GM19395 (cell line): ENCODE results near the gene MRPL55.

Source experiments
- ATAC-seq: cut with Tn5 transposase; IDR thresholded peaks from one replicate; pipeline ENCODE4 v1.9.1; 2021; ENCODE audit warnings: mild to moderate bottlenecking, moderate library complexity; ENCODE audit not compliant: unreplicated experiment

MRPL55 gene

DNA sequence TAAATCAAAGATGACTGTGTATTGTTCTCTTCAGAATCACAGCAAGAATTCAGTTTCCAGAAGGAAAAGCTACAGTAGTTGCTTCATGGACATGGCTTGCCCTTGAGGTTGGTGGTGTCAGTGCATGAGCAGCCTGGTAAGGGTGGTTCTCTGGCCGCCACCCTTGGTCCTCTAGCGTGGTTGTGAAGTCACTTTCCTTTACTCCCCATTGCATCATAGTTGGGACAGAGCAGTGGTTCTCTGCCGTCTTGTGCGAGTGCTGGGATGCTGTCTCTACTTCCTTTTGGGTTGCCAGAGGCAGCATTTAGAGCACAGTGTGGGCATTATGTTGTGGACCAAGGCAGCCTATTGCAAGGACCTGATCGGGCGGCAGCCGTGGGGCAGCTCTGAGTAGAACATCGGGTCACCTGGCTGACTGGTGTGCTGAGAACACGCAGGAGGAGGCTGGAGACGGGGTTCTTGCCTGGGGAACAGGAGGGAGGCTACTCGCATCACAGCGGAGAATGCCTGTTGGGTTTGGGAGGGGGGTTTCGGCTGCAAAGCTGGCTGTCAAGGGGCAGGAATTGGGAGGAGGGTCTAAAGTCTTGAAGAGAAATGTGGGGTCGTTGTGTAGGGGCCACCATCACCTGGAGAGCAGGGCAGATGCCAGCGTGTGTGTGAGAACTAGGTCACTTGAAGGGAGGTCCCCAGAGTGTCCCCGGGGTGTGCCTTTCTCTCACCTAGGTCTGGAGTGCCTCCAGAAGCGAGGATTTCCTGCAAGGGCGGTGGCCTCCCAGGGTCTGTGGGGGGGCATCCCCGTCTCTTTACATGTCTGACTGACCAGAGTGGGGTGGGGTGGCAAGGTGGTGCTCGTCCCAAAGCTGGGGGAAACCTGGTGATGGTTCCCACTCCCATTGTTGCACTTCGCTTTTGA, 20.3 kb downstream of the MRPL55 start:
- ATAC-seq: no peak

GRCh38 chr1:228087771-228088251, 21.3 kb downstream of the MRPL55 start:
- no peak for ATAC-seq

GRCh38 chr1:228085287-228085951, 23.7 kb downstream of the MRPL55 start:
- no peak for ATAC-seq

DNA sequence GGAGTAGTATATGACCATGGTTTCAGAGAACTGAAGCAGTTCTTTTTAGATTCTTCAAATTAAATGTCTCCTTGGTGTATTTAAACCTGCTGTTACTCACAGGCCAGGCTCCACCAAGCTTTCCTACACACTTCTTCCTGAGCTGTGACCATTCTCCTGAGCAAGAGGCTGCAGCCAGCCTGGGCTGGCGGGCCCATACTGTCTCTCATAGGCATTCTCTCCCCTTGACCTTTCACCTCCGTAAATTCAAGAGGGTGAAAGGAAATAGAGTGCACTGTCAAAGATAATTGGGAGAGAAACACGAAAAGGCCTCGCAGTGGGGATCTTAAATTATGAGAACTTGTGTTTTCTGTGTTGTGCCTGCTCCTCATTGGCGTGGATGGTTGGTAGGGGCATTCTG, 24.3 kb downstream of the MRPL55 start:
- ATAC-seq: no peak

- no peak for ATAC-seq
Observed at GRCh38 chr1:228084325-228084724, 24.8 kb downstream of the MRPL55 start.

- ATAC-seq: no peak
Observed at GRCh38 chr1:228083871-228084278, 25.2 kb downstream of the MRPL55 start.

DNA sequence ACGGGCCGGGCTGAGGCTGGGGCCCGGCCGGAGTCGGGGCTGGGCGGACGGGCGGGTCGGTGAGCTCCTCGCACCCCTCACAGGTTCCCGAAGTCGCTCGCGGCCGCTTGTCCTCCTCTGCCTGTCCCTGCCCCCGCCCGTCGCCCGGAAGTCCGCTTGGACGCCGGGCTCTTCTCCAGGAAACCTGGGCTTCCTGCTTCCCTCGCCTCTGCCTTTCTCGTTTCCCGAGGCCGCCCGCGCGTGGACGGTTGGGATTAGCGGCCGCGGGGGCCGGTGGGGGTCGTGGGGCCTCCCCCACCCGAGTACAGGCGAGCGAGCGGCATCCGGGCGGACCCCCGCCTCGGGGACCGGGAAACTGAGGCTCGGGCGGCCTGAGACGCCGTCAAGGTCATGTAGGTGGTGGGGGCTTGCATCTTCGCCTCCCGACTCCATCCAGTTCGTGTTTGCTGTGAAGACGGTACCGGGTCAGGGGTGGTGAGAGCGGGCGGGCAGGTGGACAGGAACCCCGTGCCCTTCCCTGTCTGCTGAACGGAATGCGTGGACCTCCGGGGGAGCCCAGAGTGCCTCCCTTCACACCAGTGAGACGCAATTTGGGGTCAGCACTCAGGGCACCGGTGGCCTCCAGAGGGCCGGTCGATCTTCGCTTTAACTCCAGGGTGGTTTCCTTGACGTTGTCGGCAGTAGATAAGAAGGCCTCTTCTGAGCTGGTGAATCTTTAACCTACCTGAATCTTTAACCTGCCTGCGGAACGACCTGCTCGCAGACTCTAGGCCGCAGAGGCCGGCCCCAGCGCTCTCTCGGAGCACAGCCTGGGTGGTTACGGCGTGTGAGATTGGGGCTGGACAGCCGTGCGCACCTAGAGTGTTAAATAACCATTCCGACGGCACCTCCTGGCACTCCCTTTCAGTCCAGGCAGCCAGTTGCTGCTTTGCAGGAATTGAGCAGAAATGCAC, 25.9 kb downstream of the MRPL55 start:
- peak; percentile 23 for ATAC-seq

GRCh38 chr1:228082214-228082917, 26.7 kb downstream of the MRPL55 start, which contains the start of gene ARF1:
ARF1 (plus strand) TSS chr1:228082708; CDS start chr1:228097115, 14,407 bp downstream.
- ATAC-seq: peak; percentile 73

DNA sequence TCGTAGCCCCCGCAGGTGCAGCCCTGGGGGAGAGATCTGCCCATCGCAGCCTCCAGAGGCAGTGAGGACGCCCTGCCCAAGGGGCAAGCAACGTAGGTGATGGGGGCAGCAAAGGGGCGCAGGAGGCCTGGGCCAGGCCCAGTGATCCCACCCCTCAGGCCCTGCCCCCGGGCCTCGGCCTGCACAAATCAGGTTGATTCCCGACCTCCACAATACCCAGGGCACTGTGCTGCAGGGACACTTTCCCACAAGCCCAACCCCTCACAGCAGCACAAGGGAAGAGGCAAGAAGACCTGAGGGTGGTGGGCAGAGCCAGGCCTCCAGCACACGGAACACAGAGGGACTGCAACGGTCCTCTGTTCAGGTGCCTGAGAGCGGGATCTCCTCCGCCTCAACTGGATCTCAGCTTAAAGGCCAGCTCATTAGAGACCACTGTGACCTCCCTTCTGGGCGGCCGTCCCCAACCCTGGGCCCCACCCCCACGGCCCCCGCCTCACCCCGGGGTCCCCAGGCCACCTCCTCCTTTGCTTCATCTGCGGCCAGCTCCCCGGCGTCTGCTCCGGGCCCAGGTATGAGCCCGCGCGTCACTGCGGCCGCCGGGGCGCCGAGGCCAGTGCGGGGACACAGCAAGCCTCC, 27.4 kb downstream of the MRPL55 start:
- peak; percentile 40 for ATAC-seq

GRCh38 chr1:228081144-228081543, 28.0 kb downstream of the MRPL55 start:
- ATAC-seq: no peak

DNA sequence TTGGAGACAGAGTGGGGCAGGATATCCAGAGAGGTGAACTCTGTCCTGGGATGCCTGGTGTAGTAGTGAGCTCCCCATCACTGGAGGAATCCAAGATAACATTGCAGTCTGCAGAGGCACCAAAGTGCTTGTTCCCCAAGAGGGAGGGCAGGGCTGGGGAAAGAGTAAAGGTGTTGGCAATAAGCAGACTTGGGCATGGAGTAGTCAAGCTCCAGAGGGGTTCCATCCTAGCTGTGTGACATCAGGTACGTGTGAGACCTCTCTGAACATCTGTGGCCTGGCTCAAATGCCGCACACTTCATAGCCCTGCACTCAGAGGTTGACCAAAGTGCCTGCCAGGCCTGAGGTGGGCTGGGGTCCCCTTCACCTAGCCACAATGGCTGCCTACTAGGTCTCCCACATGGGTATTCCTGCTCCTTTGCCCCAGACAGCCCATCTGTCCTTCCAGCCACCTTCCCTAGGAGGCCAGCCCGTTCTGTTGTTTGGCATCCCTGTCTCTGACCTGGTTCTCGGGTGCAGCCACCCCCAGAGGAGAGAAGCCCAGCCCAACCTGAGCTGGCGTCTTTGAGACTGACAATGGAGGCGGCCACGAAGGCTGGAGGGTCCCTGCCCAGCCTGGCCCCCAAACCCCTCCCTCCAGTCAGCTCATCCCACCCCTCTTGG, 29.4 kb downstream of the MRPL55 start:
- ATAC-seq: no peak

- ATAC-seq: no peak
Observed at GRCh38 chr1:228079013-228079412, 30.1 kb downstream of the MRPL55 start.

DNA sequence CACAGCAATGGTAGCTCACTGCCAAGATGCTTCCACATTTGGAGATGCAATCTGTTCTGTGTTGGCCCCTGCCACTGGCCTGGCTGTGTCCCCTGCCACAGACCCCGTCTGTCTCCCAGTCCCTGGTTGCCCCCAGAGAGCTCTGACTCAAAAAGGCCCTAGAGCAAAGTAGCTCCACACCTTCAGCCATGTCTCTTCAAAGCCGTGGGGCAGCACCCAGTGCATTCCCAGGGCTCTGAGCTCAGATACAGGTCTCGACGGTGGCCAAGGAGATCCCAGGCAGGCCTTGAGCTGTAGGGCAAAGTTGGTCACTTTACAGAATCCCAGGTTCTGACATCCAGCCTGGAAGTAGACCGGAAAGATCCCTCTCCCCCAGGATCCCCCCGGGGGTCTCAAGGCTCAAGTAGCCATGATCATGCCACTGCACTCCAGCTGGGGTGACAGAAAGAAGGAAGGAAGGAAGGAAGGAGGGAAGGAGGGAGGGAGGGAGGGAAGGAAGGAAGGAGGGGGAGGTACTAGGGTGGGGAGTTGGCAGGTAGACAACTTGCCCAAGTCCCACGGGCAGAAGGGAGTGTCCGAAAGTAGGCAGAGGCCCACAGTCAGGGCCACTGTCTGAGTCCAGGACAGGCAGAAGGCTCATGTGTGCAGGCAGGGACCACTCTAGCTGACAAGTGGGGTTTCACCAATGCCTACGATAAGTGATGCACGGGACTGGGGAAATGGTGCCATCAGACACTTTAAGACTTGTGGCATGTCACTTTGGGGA, 31.4 kb downstream of the MRPL55 start:
- ATAC-seq: no peak

DNA sequence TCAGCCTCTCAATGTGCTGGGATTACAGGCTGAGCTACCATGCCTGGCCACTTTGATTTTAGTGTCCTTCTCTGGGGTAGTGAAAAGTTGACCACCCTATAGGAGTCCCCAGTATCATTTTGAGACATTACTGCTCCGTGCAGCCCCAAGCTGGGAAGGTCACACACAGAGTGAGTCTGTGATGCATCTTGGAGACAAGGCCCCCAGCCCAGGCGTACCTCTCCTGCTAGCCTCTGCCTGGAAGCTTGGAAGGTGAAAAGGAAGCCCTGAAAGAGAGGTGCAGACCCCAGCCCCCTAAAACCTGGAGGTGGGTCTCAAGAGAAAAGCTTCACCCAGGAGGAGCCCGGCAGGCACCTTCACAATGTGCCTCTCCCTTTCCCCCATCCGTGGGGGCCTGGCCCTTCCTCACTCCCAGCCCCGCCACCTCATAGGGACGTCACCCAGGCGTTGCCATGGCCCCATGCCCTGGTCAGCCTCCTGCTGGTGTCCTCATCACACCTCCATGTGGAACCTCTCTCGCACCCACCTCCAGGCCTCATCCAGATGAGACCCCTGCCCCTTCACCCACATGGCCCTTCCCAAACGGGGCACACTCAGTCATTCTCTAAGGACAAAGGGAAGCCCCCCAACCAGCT, 32.2 kb downstream of the MRPL55 start:
- ATAC-seq: no peak

- no peak for ATAC-seq
Observed at GRCh38 chr1:228075801-228076271, 33.3 kb downstream of the MRPL55 start.

DNA sequence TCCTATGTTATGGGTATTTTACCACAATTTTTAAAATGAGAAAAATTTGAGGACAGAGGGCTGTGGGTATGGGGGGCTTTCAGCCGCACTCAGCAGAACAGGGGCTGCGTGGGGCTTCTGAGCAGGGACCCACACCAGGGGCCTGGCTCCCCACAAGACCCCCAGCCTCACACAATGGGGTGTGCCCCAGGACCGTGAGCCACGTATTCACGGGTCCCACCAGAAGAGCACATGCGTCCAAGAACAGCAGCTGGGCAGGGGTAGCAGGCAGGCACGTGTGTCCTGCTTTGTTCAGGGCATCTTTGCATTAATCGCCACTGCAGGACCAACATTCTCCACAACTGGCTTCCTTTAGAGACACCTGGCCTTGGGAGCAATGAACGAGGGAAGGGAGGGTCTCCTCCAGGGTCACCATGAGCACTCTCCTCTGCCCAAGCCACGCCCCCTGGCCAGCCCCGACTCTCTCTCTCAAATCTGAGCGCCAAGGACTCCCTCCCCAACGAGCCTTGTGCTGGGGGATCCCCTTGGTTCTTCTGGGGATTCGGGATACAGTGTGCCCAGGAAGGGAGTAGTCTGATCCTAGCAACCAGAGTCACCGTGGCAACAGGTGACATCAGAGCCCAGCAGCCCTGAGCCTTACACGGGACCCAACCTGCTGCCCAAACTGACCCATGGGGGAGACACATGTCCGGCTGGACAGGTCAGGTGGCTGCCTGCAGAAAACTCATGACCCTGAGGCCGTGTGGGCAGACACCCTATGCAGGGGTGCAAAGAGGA, 34.0 kb downstream of the MRPL55 start:
- no peak for ATAC-seq
